ENCODE measurements around the gene PRM2.

DNA sequence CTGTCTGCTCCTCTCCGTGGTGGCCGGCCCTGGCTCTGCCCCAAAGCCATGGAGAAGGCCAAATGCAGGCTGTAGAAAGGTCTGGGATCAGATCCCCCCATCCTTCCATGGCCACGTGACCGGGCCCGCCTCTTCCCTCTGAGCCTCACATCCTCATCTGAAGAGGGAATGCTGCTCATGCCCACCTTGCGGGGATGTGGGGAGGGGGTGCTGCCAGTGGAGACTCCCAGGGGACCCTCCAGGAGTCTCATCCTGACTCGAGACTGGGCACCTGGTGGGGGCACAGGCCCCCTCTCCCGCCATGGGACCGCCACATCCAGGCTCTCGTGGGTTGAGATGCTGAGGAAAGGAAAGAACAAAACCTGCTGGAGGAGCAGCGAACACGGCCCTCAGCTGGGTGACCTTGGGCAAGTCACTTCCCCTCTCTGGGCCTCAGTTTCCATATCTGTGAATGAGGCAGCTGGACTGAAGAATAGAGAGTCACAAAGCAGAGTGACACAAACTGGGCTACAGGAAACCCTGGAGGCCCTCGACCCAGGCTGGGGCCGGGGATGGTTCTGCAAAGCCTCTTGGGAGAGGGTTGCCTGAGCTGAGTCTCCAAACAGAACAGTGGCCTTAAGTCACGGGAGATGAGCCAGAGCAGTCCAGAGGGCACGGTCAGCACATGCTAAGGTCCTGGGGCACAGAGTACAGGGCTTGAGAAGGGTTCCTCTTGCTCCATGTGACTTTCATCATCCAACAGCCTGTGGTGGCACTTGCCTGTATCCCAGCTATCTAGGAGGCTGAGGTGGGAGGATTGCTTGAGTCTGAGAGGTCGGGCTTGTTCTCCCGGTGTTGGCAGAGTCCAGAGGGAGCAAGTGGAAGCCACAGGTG is 50.4 kb downstream of the PRM2 start:
- TF ChIP-seq, protein P1, sequence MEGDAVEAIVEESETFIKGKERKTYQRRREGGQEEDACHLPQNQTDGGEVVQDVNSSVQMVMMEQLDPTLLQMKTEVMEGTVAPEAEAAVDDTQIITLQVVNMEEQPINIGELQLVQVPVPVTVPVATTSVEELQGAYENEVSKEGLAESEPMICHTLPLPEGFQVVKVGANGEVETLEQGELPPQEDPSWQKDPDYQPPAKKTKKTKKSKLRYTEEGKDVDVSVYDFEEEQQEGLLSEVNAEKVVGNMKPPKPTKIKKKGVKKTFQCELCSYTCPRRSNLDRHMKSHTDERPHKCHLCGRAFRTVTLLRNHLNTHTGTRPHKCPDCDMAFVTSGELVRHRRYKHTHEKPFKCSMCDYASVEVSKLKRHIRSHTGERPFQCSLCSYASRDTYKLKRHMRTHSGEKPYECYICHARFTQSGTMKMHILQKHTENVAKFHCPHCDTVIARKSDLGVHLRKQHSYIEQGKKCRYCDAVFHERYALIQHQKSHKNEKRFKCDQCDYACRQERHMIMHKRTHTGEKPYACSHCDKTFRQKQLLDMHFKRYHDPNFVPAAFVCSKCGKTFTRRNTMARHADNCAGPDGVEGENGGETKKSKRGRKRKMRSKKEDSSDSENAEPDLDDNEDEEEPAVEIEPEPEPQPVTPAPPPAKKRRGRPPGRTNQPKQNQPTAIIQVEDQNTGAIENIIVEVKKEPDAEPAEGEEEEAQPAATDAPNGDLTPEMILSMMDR (conservative IDR thresholded peaks at IDR 0.05; ENCODE audit: low read depth in 2 of 2) = no peak
- TF ChIP-seq, protein P2, sequence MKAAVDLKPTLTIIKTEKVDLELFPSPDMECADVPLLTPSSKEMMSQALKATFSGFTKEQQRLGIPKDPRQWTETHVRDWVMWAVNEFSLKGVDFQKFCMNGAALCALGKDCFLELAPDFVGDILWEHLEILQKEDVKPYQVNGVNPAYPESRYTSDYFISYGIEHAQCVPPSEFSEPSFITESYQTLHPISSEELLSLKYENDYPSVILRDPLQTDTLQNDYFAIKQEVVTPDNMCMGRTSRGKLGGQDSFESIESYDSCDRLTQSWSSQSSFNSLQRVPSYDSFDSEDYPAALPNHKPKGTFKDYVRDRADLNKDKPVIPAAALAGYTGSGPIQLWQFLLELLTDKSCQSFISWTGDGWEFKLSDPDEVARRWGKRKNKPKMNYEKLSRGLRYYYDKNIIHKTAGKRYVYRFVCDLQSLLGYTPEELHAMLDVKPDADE (IDR thresholded peaks at IDR 0.05) = no peak
- TF ChIP-seq POLR2AphosphoS5 (IDR thresholded peaks at IDR 0.05; ENCODE audit: low read depth) = no peak
- TF ChIP-seq EZH2phosphoT487 (IDR thresholded peaks at IDR 0.05; ENCODE audit: unreplicated experiment) = no peak
- TF ChIP-seq EZH2 (IDR thresholded peaks at IDR 0.05; ENCODE audit: low read depth, unreplicated experiment) = no peak
- TF ChIP-seq, protein P3, sequence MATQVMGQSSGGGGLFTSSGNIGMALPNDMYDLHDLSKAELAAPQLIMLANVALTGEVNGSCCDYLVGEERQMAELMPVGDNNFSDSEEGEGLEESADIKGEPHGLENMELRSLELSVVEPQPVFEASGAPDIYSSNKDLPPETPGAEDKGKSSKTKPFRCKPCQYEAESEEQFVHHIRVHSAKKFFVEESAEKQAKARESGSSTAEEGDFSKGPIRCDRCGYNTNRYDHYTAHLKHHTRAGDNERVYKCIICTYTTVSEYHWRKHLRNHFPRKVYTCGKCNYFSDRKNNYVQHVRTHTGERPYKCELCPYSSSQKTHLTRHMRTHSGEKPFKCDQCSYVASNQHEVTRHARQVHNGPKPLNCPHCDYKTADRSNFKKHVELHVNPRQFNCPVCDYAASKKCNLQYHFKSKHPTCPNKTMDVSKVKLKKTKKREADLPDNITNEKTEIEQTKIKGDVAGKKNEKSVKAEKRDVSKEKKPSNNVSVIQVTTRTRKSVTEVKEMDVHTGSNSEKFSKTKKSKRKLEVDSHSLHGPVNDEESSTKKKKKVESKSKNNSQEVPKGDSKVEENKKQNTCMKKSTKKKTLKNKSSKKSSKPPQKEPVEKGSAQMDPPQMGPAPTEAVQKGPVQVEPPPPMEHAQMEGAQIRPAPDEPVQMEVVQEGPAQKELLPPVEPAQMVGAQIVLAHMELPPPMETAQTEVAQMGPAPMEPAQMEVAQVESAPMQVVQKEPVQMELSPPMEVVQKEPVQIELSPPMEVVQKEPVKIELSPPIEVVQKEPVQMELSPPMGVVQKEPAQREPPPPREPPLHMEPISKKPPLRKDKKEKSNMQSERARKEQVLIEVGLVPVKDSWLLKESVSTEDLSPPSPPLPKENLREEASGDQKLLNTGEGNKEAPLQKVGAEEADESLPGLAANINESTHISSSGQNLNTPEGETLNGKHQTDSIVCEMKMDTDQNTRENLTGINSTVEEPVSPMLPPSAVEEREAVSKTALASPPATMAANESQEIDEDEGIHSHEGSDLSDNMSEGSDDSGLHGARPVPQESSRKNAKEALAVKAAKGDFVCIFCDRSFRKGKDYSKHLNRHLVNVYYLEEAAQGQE (IDR thresholded peaks at IDR 0.05; ENCODE audit: unreplicated experiment) = no peak
